ENCODE measurements around the gene GRID2.

DNA sequence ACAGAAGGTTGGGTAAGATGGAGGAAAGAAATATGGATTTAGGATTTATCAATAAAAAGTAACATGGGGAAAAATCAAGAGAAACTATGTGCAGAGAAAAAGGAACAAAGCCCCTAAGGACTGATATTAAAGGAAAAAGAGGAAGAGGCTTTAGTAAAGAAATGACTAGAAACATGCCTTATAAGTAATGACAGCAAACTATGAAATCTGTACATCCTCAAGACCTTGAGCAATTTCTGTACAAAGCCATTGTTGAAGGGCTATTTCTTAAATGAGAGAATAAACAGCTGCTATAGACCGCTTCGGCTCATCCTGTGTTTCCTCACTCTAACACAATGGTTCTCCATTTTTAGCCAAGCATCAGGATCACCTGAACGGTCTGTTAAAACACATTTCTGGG, 1344.5 kb downstream of the GRID2 start:
- TF ChIP-seq, protein P1, sequence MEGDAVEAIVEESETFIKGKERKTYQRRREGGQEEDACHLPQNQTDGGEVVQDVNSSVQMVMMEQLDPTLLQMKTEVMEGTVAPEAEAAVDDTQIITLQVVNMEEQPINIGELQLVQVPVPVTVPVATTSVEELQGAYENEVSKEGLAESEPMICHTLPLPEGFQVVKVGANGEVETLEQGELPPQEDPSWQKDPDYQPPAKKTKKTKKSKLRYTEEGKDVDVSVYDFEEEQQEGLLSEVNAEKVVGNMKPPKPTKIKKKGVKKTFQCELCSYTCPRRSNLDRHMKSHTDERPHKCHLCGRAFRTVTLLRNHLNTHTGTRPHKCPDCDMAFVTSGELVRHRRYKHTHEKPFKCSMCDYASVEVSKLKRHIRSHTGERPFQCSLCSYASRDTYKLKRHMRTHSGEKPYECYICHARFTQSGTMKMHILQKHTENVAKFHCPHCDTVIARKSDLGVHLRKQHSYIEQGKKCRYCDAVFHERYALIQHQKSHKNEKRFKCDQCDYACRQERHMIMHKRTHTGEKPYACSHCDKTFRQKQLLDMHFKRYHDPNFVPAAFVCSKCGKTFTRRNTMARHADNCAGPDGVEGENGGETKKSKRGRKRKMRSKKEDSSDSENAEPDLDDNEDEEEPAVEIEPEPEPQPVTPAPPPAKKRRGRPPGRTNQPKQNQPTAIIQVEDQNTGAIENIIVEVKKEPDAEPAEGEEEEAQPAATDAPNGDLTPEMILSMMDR (IDR thresholded peaks at IDR 0.05), result no peak
- TF ChIP-seq POLR2A (IDR thresholded peaks at IDR 0.05), result no peak

Measured in thyroid gland (tissue), 4 donors.